MCF 10A (cell line): ENCODE data around the gene CACNG5. TPM values are rescaled to one million over a fixed set of nuclear protein-coding genes. Genes with fewer than 3 reads are reported as not detected.
A peak's percentile ranks its signal among the peaks of the same experiment; 100 is the strongest.

Source experiments
- BruUV-seq: library from RNA; stranded (reverse); fragments of 400-500 nt; replicated peaks from 2 replicates; lab custom pipeline; 2021; lab: Mats Ljungman, UMichigan
- CTCF ChIA-PET: fragments of 300-600 bp; sonication (Branson Sonifier 250); formaldehyde crosslinking; extraction: SDS; loops from one replicate; lab custom pipeline; 2021; ENCODE audit warnings: antibody characterized with exemption, inconsistent platforms; lab: Yijun Ruan, JAX
- POLR2A ChIA-PET: fragments of 300-600, 350-650 bp; sonication (Branson Sonifier 250); formaldehyde crosslinking; extraction: SDS; loops from one replicate; lab custom pipeline; 2020; ENCODE audit warnings: antibody characterized with exemption, inconsistent platforms; lab: Yijun Ruan, JAX
- DNase-seq: peaks from one replicate; pipeline ENCODE4 v3.0.0-alpha.2; 2018; ENCODE audit not compliant: unreplicated experiment
- H3K27ac Mint-ChIP-seq: one replicate; pipeline ENCODE4 v1.8.0; 2022; ENCODE audit warnings: mild to moderate bottlenecking, low read depth, mixed read lengths; ENCODE audit not compliant: unreplicated experiment
- H3K27me3 Mint-ChIP-seq: one replicate; pipeline ENCODE4 v1.8.0; 2022; ENCODE audit warnings: mixed read lengths; ENCODE audit not compliant: insufficient read depth, unreplicated experiment
- H3K36me3 Mint-ChIP-seq: one replicate; pipeline ENCODE4 v1.8.0; 2022; ENCODE audit warnings: mild to moderate bottlenecking, moderate library complexity, mixed read lengths; ENCODE audit not compliant: insufficient read depth, unreplicated experiment
- H3K4me1 Mint-ChIP-seq: one replicate; pipeline ENCODE4 v1.8.0; 2022; ENCODE audit warnings: mixed read lengths; ENCODE audit not compliant: insufficient read depth, unreplicated experiment
- H3K4me3 Mint-ChIP-seq: one replicate; pipeline ENCODE4 v1.8.0; 2022; ENCODE audit warnings: mild to moderate bottlenecking, moderate library complexity, mixed read lengths; ENCODE audit not compliant: unreplicated experiment
- H3K9me3 Mint-ChIP-seq: one replicate; pipeline ENCODE4 v1.8.0; 2022; ENCODE audit warnings: mixed read lengths; ENCODE audit not compliant: unreplicated experiment
- intact Hi-C: fragments of 100-400 bp; cut with micrococcal nuclease; formaldehyde crosslinking; loops from 2 replicates; pipeline ENCODE4 v1.14.1; 2022
- total RNA-seq: library from RNA; stranded (reverse); gene quantifications from 2 replicates; pipeline ENCODE4 v1.2.3, GENCODE V29; 2022
- TF ChIP-seq, protein P1 (sequence below): fragments of 200-600 bp; IDR thresholded peaks from one replicate; pipeline ENCODE4 v1.8.0; 2022; ENCODE audit warnings: antibody characterized with exemption, mild to moderate bottlenecking; ENCODE audit not compliant: unreplicated experiment

Gene CACNG5
- total RNA-seq, 1 experiment from 2014 or later, result not detected

DNA sequence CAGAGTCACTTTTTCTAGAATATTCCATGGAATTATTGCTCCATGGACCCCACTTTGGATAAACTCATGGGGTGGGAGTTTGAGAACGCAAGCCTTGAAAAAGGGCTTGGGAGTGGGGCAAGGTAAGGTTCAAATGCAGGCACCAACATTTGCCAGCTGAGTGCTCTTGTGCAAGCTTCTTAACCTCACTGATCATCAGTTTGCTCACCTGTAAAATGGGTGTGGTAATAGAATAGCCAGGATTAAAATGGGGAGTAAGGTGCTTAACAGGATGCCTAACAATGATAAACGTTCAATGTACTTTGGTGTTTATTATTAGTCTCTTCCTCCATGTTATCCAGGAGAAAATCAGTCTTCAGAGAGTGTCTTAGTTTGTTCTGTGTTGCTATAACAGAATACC lies 39.0 kb downstream of the CACNG5 start:
- no TSS peak for BruUV-seq
- Mint-ChIP-seq H3K27ac (no peak overlapping the region), H3K4me3 (no peak overlapping the region), H3K27me3 (peaks cover 49% of the 10 kb centered on the region), H3K4me1 (no peaks in the 10 kb centered on the region), H3K9me3 (no peaks in the 10 kb centered on the region), H3K36me3 (no peaks in the 10 kb centered on the region)
- POLR2A ChIA-PET, result interaction anchor here (0.6 kb wide), 2 partner anchors 15 to 1256 kb away, joined by 3 read pairs; no protein-coding TSS in a partner anchor
- CTCF ChIA-PET, result interaction anchor here (0.6 kb wide), 1 partner anchor 101 kb away, joined by 4 read pairs; no protein-coding TSS in a partner anchor
- TF ChIP-seq, protein P1, sequence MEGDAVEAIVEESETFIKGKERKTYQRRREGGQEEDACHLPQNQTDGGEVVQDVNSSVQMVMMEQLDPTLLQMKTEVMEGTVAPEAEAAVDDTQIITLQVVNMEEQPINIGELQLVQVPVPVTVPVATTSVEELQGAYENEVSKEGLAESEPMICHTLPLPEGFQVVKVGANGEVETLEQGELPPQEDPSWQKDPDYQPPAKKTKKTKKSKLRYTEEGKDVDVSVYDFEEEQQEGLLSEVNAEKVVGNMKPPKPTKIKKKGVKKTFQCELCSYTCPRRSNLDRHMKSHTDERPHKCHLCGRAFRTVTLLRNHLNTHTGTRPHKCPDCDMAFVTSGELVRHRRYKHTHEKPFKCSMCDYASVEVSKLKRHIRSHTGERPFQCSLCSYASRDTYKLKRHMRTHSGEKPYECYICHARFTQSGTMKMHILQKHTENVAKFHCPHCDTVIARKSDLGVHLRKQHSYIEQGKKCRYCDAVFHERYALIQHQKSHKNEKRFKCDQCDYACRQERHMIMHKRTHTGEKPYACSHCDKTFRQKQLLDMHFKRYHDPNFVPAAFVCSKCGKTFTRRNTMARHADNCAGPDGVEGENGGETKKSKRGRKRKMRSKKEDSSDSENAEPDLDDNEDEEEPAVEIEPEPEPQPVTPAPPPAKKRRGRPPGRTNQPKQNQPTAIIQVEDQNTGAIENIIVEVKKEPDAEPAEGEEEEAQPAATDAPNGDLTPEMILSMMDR, result no peak
- no peak for DNase-seq
- intact Hi-C loops, result no loop called here

DNA sequence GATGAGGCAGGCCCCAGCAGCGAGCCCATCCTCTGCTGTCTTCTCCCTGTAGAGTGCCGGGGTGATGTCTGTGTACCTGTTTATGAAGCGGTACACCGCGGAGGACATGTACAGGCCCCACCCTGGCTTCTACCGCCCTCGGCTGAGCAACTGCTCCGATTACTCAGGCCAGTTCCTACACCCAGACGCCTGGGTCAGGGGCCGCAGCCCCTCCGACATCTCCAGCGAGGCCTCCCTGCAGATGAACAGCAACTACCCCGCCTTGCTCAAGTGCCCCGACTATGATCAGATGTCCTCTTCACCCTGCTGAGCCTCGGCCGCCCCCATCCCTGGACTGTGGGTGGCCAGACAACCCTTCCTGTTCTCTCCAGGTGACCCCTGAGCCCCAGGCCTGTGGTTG lies 50.0 kb downstream of the CACNG5 start:
- H3K9me3 Mint-ChIP-seq, result peaks cover 8% of the 10 kb centered on the region
- no peaks in the 10 kb centered on the region for H3K4me1 Mint-ChIP-seq
- peaks cover 25% of the 10 kb centered on the region for H3K27me3 Mint-ChIP-seq
- TF ChIP-seq, protein P1, result no peak
- H3K27ac Mint-ChIP-seq, result no peak overlapping the region
- no peak overlapping the region for H3K4me3 Mint-ChIP-seq
- intact Hi-C loops, result no loop called here
- POLR2A ChIA-PET, result no interaction called here
- CTCF ChIA-PET, result no interaction called here
- no peak for DNase-seq
- peaks cover 6% of the 10 kb centered on the region for H3K36me3 Mint-ChIP-seq
- no TSS peak for BruUV-seq

DNA sequence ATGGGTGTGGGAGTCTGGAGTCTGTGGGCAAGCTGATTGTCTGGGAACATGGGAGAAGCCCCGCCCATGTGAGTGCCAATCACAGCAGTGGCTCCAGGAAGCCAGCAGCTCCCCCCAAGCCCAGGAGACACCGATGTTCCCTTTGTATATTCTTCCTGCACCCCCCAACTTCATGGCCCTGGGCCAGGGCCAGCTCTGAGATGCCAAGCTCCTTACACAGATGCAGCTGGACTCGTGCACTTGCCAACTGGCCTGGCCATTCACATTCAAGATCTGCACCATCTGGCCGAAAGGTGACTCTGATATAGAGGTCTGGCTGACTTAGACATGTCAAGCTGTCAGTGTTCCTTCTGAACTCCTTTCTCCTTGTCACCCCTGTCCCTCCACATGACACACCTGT lies 50.5 kb downstream of the CACNG5 start:
- TF ChIP-seq, protein P1, result no peak
- ChIA-PET POLR2A (no interaction called here), CTCF (no interaction called here)
- Mint-ChIP-seq H3K27me3 (peaks cover 25% of the 10 kb centered on the region), H3K4me3 (no peak overlapping the region), H3K9me3 (peaks cover 8% of the 10 kb centered on the region), H3K4me1 (no peaks in the 10 kb centered on the region), H3K27ac (no peak overlapping the region), H3K36me3 (peaks cover 6% of the 10 kb centered on the region)
- intact Hi-C loops, result no loop called here
- DNase-seq, result no peak
- no TSS peak for BruUV-seq

DNA sequence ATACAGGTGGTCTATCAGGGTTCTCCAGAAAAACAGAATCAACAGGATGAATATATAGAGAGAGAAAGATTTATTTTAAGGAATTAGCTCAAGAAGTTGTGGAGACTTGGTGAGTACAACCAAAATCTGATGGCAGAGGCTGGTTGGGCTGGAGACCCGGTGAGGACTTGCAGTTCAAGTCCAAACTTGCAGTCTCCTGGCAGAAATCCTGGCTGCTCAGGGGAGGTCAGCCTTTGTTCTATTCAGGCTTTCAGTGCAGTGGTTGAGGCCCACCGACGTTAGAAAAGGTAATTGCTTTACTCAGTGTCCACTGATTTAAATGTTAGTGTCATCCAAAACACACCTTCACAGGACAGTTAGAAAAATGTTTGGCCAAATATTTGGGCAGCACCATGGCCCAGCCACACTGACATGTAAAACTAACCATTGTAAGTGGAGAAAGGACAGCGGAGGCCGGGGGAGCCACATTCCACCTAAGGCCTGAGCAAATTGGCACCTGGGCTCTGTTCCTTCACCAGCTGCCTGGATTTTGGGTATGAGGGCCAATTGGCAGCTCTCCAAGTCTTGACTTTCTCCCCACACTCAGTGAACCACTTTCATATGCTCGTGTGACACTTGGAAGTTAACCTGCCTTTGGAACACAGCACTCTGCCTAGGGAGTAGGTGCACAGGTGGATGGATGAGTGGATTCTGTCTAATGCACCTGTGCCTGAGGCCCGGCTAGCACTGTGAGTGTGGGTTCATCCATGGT lies 54.7 kb downstream of the CACNG5 start:
- intact Hi-C loops, result no loop called here
- TF ChIP-seq, protein P1, result no peak
- H3K27me3 Mint-ChIP-seq, result peaks cover 7% of the 10 kb centered on the region
- no peak overlapping the region for H3K4me3 Mint-ChIP-seq
- DNase-seq, result peak; percentile 44
- peaks cover 6% of the 10 kb centered on the region for H3K36me3 Mint-ChIP-seq
- CTCF ChIA-PET, result interaction anchor here (0.6 to 1.7 kb wide), 3 partner anchors 11 to 544 kb away, joined by 3 to 6 read pairs (median 4); no protein-coding TSS in a partner anchor
- POLR2A ChIA-PET, result no interaction called here
- H3K27ac Mint-ChIP-seq, result no peak overlapping the region
- no TSS peak for BruUV-seq
- no peaks in the 10 kb centered on the region for H3K4me1 Mint-ChIP-seq
- no peaks in the 10 kb centered on the region for H3K9me3 Mint-ChIP-seq
